ENCODE data around the gene ZNF512B.
"Not testable (repeated sequence)": the region's sequence is repeated elsewhere in the genome, so short reads cannot be mapped to it uniquely, and the experiment has no call there.

ZNF512B gene

GRCh38 chr20:63969838-63970713 is at the start of gene ZNF512B:
ZNF512B (minus strand) TSS chr20:63969930; CDS start chr20:63967950, 1,980 bp downstream.
- DNase-seq, result peak; percentile 63 to 81 (median 68)

- no peak for DNase-seq
These were observed 45.9 kb upstream of the ZNF512B start for GRCh38 chr20:64015635-64016034.

GRCh38 chr20:64012385-64013154 is 42.8 kb upstream of the ZNF512B start:
- DNase-seq, result not testable (repeated sequence)

- DNase-seq, result no peak
These were observed 41.6 kb upstream of the ZNF512B start for GRCh38 chr20:64011366-64011779.

GRCh38 chr20:64010711-64011237 is 41.0 kb upstream of the ZNF512B start:
- no peak for DNase-seq

GRCh38 chr20:64009811-64010387 is 40.2 kb upstream of the ZNF512B start:
- no peak for DNase-seq

GRCh38 chr20:64006902-64007301 is 37.2 kb upstream of the ZNF512B start:
- peak; percentile 21 to 73 (median 57) for DNase-seq

- DNase-seq, result no peak
These were observed 36.8 kb upstream of the ZNF512B start for GRCh38 chr20:64006490-64006889.

GRCh38 chr20:64005394-64005793 is 35.7 kb upstream of the ZNF512B start:
- DNase-seq, result no peak

- DNase-seq, result peak; percentile 45 to 92 (median 72)
These were observed 34.4 kb upstream of the ZNF512B start for GRCh38 chr20:64003960-64004725.

- DNase-seq, result peak in 2 of 3 experiments; percentile 14 to 67
These were observed 31.9 kb upstream of the ZNF512B start for GRCh38 chr20:64001607-64002011.

GRCh38 chr20:64000906-64001305 is 31.2 kb upstream of the ZNF512B start:
- no peak for DNase-seq

GRCh38 chr20:63982937-63983336 is 13.2 kb upstream of the ZNF512B start:
- DNase-seq, result no peak

GRCh38 chr20:63980806-63981728 is 11.3 kb upstream of the ZNF512B start, which contains the start of gene PRPF6:
PRPF6 (plus strand) TSS chr20:63981132; CDS start chr20:63981246, 114 bp downstream.
- peak; percentile 96 to 99 (median 99) for DNase-seq

GRCh38 chr20:63980317-63980805 is 10.6 kb upstream of the ZNF512B start:
- DNase-seq, result peak in 2 of 3 experiments; percentile 65 to 73

GRCh38 chr20:63979557-63980316 is 10.0 kb upstream of the ZNF512B start, which contains the start of gene SAMD10:
SAMD10 (minus strand) TSS chr20:63979642; CDS start chr20:63979467, 175 bp downstream.
- DNase-seq, result peak; percentile 58 to 79 (median 73)

GRCh38 chr20:63979229-63979556 is 9.5 kb upstream of the ZNF512B start:
- no peak for DNase-seq

GRCh38 chr20:63978319-63979228 is 8.8 kb upstream of the ZNF512B start:
- DNase-seq, result peak; percentile 58 to 75 (median 74)

Measured in NCI-H1417 (cell line).